Choroid plexus epithelial cell (primary cell): Measurements from ENCODE around the gene DEFB129.
"Not testable (repeated sequence)": the region's sequence is repeated elsewhere in the genome, so short reads cannot be mapped to it uniquely, and the experiment has no call there.

Experiments
- DNase-seq: peaks from one replicate; pipeline ENCODE4 v3.0.0-alpha.2; 2010; ENCODE audit warnings: low read depth
- H3K4me3 ChIP-seq: 2 replicates; pipeline ENCODE4 v1.5.1; 2011; ENCODE audit warnings: low read depth, mild to moderate bottlenecking, control low read depth, low read length, moderate library complexity
- CTCF ChIP-seq: conservative IDR thresholded peaks from 2 replicates; pipeline ENCODE4 v1.5.1; 2011; ENCODE audit warnings: low read depth, mild to moderate bottlenecking, control low read depth, inconsistent platforms, low read length, moderate library complexity

DEFB129 gene

GRCh38 chr20:251354-251753 is 24.3 kb downstream of the DEFB129 start:
- no peak for DNase-seq
- no peak overlapping the region for H3K4me3 ChIP-seq
- no peak for TF ChIP-seq CTCF

GRCh38 chr20:252801-253200 is 25.7 kb downstream of the DEFB129 start:
- no peak overlapping the region for H3K4me3 ChIP-seq
- no peak for TF ChIP-seq CTCF
- DNase-seq: no peak

- DNase-seq, H3K4me3 ChIP-seq: not testable (repeated sequence)
These were observed 26.4 kb downstream of the DEFB129 start for GRCh38 chr20:253447-253846.

- no peak for DNase-seq
- H3K4me3 ChIP-seq: no peak within 1 kb of the TSS
- no peak for TF ChIP-seq CTCF
These were observed 30.4 kb downstream of the DEFB129 start, which contains the start of gene DEFB132 for GRCh38 chr20:257419-257818. Gene DEFB132 (plus strand): TSS chr20:257724. CDS start chr20:257779, 55 bp downstream.

GRCh38 chr20:258269-258858 is 31.3 kb downstream of the DEFB129 start:
- DNase-seq: no peak
- no peak for TF ChIP-seq CTCF
- H3K4me3 ChIP-seq: no peak overlapping the region

GRCh38 chr20:258963-259362 is 31.9 kb downstream of the DEFB129 start:
- DNase-seq: peak; percentile 50
- H3K4me3 ChIP-seq: no peak overlapping the region
- peak; percentile 54 for TF ChIP-seq CTCF

- DNase-seq: no peak
- H3K4me3 ChIP-seq: no peak overlapping the region
- TF ChIP-seq CTCF: no peak
These were observed 32.9 kb downstream of the DEFB129 start for GRCh38 chr20:259981-260380.

- TF ChIP-seq CTCF: no peak
- no peak overlapping the region for H3K4me3 ChIP-seq
- no peak for DNase-seq
These were observed 36.6 kb downstream of the DEFB129 start for GRCh38 chr20:263701-264100.
